IMR-90 (cell line): Measurements from ENCODE around the gene ZNF714. TPM values are rescaled to one million over a fixed set of nuclear protein-coding genes. Genes with fewer than 3 reads are reported as not detected.

Experiments used
- ATAC-seq: fragments of 200-7000 bp; cut with Tn5 transposase; 2 replicates; pipeline ENCODE4 v1.9.1; 2020; ENCODE audit warnings: low read depth, mild to moderate bottlenecking, moderate library complexity
- BruUV-seq: library from RNA; stranded (reverse); fragments of 400-500 nt; replicated peaks from 2 replicates; lab custom pipeline; 2021; lab: Mats Ljungman, UMichigan
- CTCF ChIA-PET: fragments of 300-600 bp; formaldehyde crosslinking; extraction: SDS; loops from one replicate; lab custom pipeline; 2021; ENCODE audit warnings: antibody characterized with exemption; lab: Yijun Ruan, JAX
- POLR2A ChIA-PET: fragments of 300-600 bp; sonication (Branson Sonifier 250); formaldehyde crosslinking; loops from one replicate; lab custom pipeline; 2022; ENCODE audit warnings: antibody characterized with exemption; ENCODE audit not compliant: unreplicated experiment; lab: Charles Lee
- DNase-seq: peaks from one replicate; pipeline ENCODE4 v3.0.0; 2013
- H2AFZ ChIP-seq: replicated peaks from 2 replicates; pipeline ENCODE3; 2013; ENCODE audit warnings: low read length, mild to moderate bottlenecking; ENCODE audit not compliant: poor library complexity
- H2AK5ac ChIP-seq: 2 replicates; pipeline ENCODE4 v1.6.1; 2013; ENCODE audit warnings: low read depth, low read length, inconsistent platforms
- H2AK9ac ChIP-seq: replicated peaks from 2 replicates; pipeline ENCODE3; 2013; ENCODE audit warnings: mild to moderate bottlenecking, low read depth, low read length, moderate library complexity; ENCODE audit not compliant: poor library complexity
- H2BK120ac ChIP-seq: 2 replicates; pipeline ENCODE4 v1.6.1; 2013; ENCODE audit warnings: low read depth, low read length, inconsistent platforms
- H2BK15ac ChIP-seq: 3 replicates; pipeline ENCODE4 v1.6.1; 2013; ENCODE audit warnings: low read depth, low read length, inconsistent platforms
- H2BK20ac ChIP-seq: 2 replicates; pipeline ENCODE4 v1.6.1; 2013; ENCODE audit warnings: low read depth, mild to moderate bottlenecking, inconsistent platforms, low read length, moderate library complexity
- H2BK5ac ChIP-seq: 2 replicates; pipeline ENCODE4 v1.6.1; 2013; ENCODE audit warnings: mild to moderate bottlenecking, low read depth, low read length, inconsistent platforms; ENCODE audit not compliant: poor library complexity, severe bottlenecking
- H3K14ac ChIP-seq: replicated peaks from 2 replicates; pipeline ENCODE4 v1.6.1; 2013; ENCODE audit warnings: low read depth, low read length, inconsistent platforms
- H3K18ac ChIP-seq: 2 replicates; pipeline ENCODE4 v1.6.1; 2013; ENCODE audit warnings: low read depth, low read length, control low read depth
- H3K23ac ChIP-seq: 2 replicates; pipeline ENCODE4 v1.6.1; 2013; ENCODE audit warnings: low read depth, low read length, inconsistent platforms
- H3K27ac ChIP-seq: 2 replicates; pipeline ENCODE4 v1.5.1; 2013; ENCODE audit warnings: mild to moderate bottlenecking, control low read depth, low read length; ENCODE audit not compliant: insufficient read depth
- H3K27me3 ChIP-seq: 2 replicates; pipeline ENCODE4 v1.6.1; 2013; ENCODE audit warnings: low read length; ENCODE audit not compliant: control insufficient read depth, insufficient read depth
- H3K36me3 ChIP-seq: 2 replicates; pipeline ENCODE4 v1.6.1; 2013; ENCODE audit warnings: low read length, mixed read lengths; ENCODE audit not compliant: control insufficient read depth, insufficient read depth
- H3K4ac ChIP-seq: 2 replicates; pipeline ENCODE4 v1.6.1; 2013; ENCODE audit warnings: low read depth, low read length, inconsistent platforms
- H3K4me1 ChIP-seq: 2 replicates; pipeline ENCODE4 v1.6.1; 2013; ENCODE audit warnings: low read length, mixed read lengths; ENCODE audit not compliant: control insufficient read depth, insufficient read depth
- H3K4me2 ChIP-seq: 2 replicates; pipeline ENCODE4 v1.6.1; 2013; ENCODE audit warnings: low read depth, mild to moderate bottlenecking, control low read depth, low read length, moderate library complexity
- H3K4me3 ChIP-seq: 2 replicates; pipeline ENCODE4 v1.5.1; 2013; ENCODE audit warnings: low read depth, mild to moderate bottlenecking, control low read depth, low read length, moderate library complexity; ENCODE audit not compliant: insufficient read depth
- H3K56ac ChIP-seq: 2 replicates; pipeline ENCODE4 v1.6.1; 2013; ENCODE audit warnings: low read length, inconsistent platforms; ENCODE audit not compliant: insufficient read depth; ENCODE audit errors: extremely low read depth
- H3K79me1 ChIP-seq, 2 experiments: 2 replicates each; pipeline ENCODE4 v1.6.1; 2013; ENCODE audit warnings: low read length in 2 of 2, inconsistent platforms in 1 of 2, low read depth in 1 of 2
- H3K9ac ChIP-seq: 2 replicates; pipeline ENCODE4 v1.6.1; 2013; ENCODE audit warnings: low read depth, low read length, control low read depth
- H3K9me1 ChIP-seq: 2 replicates; pipeline ENCODE4 v1.6.1; 2013; ENCODE audit warnings: low read length, inconsistent platforms; ENCODE audit not compliant: insufficient read depth
- H3K9me3 ChIP-seq: 2 replicates; pipeline ENCODE4 v1.6.1; 2013; ENCODE audit warnings: low read length; ENCODE audit not compliant: control insufficient read depth, insufficient read depth
- H4K20me1 ChIP-seq: 2 replicates; pipeline ENCODE4 v1.6.1; 2013; ENCODE audit warnings: low read length, inconsistent platforms; ENCODE audit not compliant: insufficient read depth
- H4K5ac ChIP-seq: 2 replicates; pipeline ENCODE4 v1.6.1; 2013; ENCODE audit warnings: mild to moderate bottlenecking, low read depth, low read length, control low read depth
- H4K8ac ChIP-seq, 2 experiments: 2 replicates each; pipeline ENCODE4 v1.6.1; 2013; ENCODE audit warnings: low read depth in 2 of 2, low read length in 2 of 2, control low read depth in 1 of 2, inconsistent platforms in 1 of 2
- H4K91ac ChIP-seq: 2 replicates; pipeline ENCODE4 v1.6.1; 2013; ENCODE audit warnings: low read depth, low read length, inconsistent platforms; ENCODE audit not compliant: insufficient read depth
- MAFK ChIP-seq: IDR thresholded peaks from 2 replicates; pipeline ENCODE4 v1.6.1; 2012; ENCODE audit warnings: low read depth, low read length, improper control_type of control experiment
- NFE2L2 ChIP-seq: fragments of 150-350 bp; IDR thresholded peaks from 2 replicates; pipeline ENCODE4 v1.6.1; 2016; ENCODE audit warnings: low read depth, mild to moderate bottlenecking, low read length
- RAD21 ChIP-seq: IDR thresholded peaks from 2 replicates; pipeline ENCODE4 v1.6.1; 2012; ENCODE audit warnings: low read length, improper control_type of control experiment
- WGBS, 2 experiments: methylation state at CpG; one replicate each; pipeline versions ENCODE4 v1.1.5 to v1.1.7; 2013; ENCODE audit warnings: missing lambda C conversion rate in 2 of 2; ENCODE audit not compliant: insufficient read length in 1 of 2; ENCODE audit errors: extremely low coverage in 2 of 2; 5-methylcytosine and 5-hydroxymethylcytosine counted together
- dilution Hi-C: fragments of 300-500 bp; cut with HindIII; formaldehyde crosslinking; loops from one replicate; pipeline ENCODE4 v1.14.3; 2018; ENCODE audit warnings: low sequenced_read_pairs; ENCODE audit not compliant: unreplicated experiment
- in situ Hi-C: fragments of 300-500 bp; cut with MboI; formaldehyde crosslinking; loops from 3 replicates; pipeline ENCODE4 v1.14.3; 2019; ENCODE audit warnings: low sequenced_read_pairs, inconsistent platforms, mixed read lengths
- intact Hi-C: fragments of 100-400 bp; cut with micrococcal nuclease; formaldehyde crosslinking; loops from 2 replicates; pipeline ENCODE4 v1.10.0; 2022
- polyA plus RNA-seq, 3 experiments: library from polyadenylated mRNA; depleted of rRNA; stranded (reverse); fragments of >200 nt; gene quantifications; 2 replicates each; pipeline ENCODE4 v1.2.3, GENCODE V29; 2012; ENCODE audit warnings: low replicate concordance in 1 of 3
- total RNA-seq: library from RNA; depleted of rRNA; stranded (reverse); fragments of >200 nt; gene quantifications from 2 replicates; pipeline ENCODE4 v1.2.3, GENCODE V29; 2012
- TF ChIP-seq, protein P1 (sequence below): conservative IDR thresholded peaks from 2 replicates; pipeline ENCODE4 v1.5.1; 2012; ENCODE audit warnings: mild to moderate bottlenecking, low read depth, low read length, improper control_type of control experiment

The ZNF714 gene
- total and polyA plus RNA-seq, 2 of the 4 experiments (the other 2 are of a cell fraction) = 7.2 to 14.3 TPM

DNA sequence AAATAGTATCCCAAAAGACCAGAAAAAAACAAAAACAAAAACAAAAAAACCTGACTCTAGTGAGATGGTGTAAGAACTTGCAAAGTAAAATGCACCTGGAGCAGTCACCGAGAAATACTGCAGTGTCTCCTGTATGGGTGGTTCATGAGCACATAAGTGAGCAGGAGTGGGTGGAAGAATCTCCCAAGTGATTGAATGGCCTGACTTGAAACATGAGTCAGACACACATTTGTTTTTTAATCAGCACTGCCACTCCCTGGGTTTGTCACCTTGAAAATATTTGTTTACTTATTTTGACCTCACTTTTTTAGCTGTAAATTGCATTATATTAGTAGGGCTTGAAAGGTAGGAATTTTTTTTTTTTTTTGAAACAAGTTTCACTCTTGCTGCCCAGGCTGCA lies 61.9 kb downstream of the ZNF714 start:
- no peaks in the 10 kb centered on the region for H3K9me3 ChIP-seq
- DNase-seq (no peak), ATAC-seq (no peak)
- WGBS, 2 experiments = no CpG with 5 or more reads among the region's 1 CpG
- no peak overlapping the region for H3K4me2 ChIP-seq
- no peak overlapping the region for H4K91ac ChIP-seq
- dilution Hi-C loops = no loop called here
- H3K4ac ChIP-seq = no peak overlapping the region
- H3K18ac ChIP-seq = no peak overlapping the region
- no TSS peak for BruUV-seq
- no peak overlapping the region for H4K5ac ChIP-seq
- no peak overlapping the region for H3K27ac ChIP-seq
- no peak overlapping the region for H4K8ac ChIP-seq
- POLR2A ChIA-PET = no interaction called here
- H2BK5ac ChIP-seq = no peak overlapping the region
- no peak overlapping the region for H2AK9ac ChIP-seq
- no peak overlapping the region for H2BK120ac ChIP-seq
- no peaks in the 10 kb centered on the region for H3K9me1 ChIP-seq
- no peak overlapping the region for H3K4me3 ChIP-seq
- no peak overlapping the region for H3K14ac ChIP-seq
- intact Hi-C loops = loop anchor here (10.0 kb wide), 1 partner anchor 119 kb away; the partner anchor contains the start of gene ZNF430
- H3K56ac ChIP-seq = no peak overlapping the region
- peaks cover 9 to 13% of the 10 kb centered on the region in 2 experiments; a peak in 3 of 4 replicates for H3K79me1 ChIP-seq
- peaks cover 21% of the 10 kb centered on the region for H3K36me3 ChIP-seq
- no peak overlapping the region for H2BK15ac ChIP-seq
- H2AFZ ChIP-seq = no peak overlapping the region
- CTCF ChIA-PET = no interaction called here
- H3K9ac ChIP-seq = no peak overlapping the region
- H3K23ac ChIP-seq = no peak overlapping the region
- no peaks in the 10 kb centered on the region for H3K27me3 ChIP-seq
- H3K4me1 ChIP-seq = no peaks in the 10 kb centered on the region
- TF ChIP-seq, protein P1, sequence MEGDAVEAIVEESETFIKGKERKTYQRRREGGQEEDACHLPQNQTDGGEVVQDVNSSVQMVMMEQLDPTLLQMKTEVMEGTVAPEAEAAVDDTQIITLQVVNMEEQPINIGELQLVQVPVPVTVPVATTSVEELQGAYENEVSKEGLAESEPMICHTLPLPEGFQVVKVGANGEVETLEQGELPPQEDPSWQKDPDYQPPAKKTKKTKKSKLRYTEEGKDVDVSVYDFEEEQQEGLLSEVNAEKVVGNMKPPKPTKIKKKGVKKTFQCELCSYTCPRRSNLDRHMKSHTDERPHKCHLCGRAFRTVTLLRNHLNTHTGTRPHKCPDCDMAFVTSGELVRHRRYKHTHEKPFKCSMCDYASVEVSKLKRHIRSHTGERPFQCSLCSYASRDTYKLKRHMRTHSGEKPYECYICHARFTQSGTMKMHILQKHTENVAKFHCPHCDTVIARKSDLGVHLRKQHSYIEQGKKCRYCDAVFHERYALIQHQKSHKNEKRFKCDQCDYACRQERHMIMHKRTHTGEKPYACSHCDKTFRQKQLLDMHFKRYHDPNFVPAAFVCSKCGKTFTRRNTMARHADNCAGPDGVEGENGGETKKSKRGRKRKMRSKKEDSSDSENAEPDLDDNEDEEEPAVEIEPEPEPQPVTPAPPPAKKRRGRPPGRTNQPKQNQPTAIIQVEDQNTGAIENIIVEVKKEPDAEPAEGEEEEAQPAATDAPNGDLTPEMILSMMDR = no peak
- TF ChIP-seq RAD21 (no peak), NFE2L2 (no peak), MAFK (no peak)
- no peak overlapping the region for H2BK20ac ChIP-seq
- no peaks in the 10 kb centered on the region; the same call in 1 of the 2 replicates for H4K20me1 ChIP-seq
- in situ Hi-C loops = no loop called here
- no peak overlapping the region for H2AK5ac ChIP-seq
